NT2/D1 (cell line): ENCODE data around the gene SPATA20.

Experiments
- DNase-seq: peaks from one replicate; pipeline ENCODE4 v3.0.0-alpha.2; 2011; ENCODE audit warnings: low read depth, low spot score
- H3K27me3 ChIP-seq: 2 replicates; pipeline ENCODE4 v1.6.0; 2011; ENCODE audit warnings: mild to moderate bottlenecking; ENCODE audit not compliant: insufficient read length, insufficient read depth
- H3K36me3 ChIP-seq: 2 replicates; pipeline ENCODE4 v1.6.1; 2011; ENCODE audit warnings: mild to moderate bottlenecking, low read length, mixed read lengths; ENCODE audit not compliant: insufficient read depth, insufficient read length
- H3K4me1 ChIP-seq: 2 replicates; pipeline ENCODE4 v1.5.1; 2011; ENCODE audit not compliant: insufficient read depth, insufficient read length
- H3K4me3 ChIP-seq: 2 replicates; pipeline ENCODE4 v1.5.1; 2011; ENCODE audit warnings: low read depth; ENCODE audit not compliant: insufficient read length
- H3K9ac ChIP-seq: 2 replicates; pipeline ENCODE4 v1.6.0; 2011; ENCODE audit warnings: low read depth; ENCODE audit not compliant: insufficient read length
- H3K9me3 ChIP-seq: 2 replicates; pipeline ENCODE4 v1.5.1; 2011; ENCODE audit warnings: mild to moderate bottlenecking, low read length; ENCODE audit not compliant: insufficient read depth
- SUZ12 ChIP-seq: IDR thresholded peaks from 2 replicates; pipeline ENCODE4 v1.6.1; 2011; ENCODE audit not compliant: insufficient read length, insufficient read depth; ENCODE audit errors: extremely low read depth
- YY1 ChIP-seq: IDR thresholded peaks from 2 replicates; pipeline ENCODE4 v1.6.1; 2011; ENCODE audit not compliant: insufficient read length, insufficient read depth
- ZNF274 ChIP-seq: IDR thresholded peaks from 2 replicates; pipeline ENCODE4 v1.6.1; 2011; ENCODE audit warnings: mild to moderate bottlenecking, low read depth, low read length

SPATA20 gene

DNA sequence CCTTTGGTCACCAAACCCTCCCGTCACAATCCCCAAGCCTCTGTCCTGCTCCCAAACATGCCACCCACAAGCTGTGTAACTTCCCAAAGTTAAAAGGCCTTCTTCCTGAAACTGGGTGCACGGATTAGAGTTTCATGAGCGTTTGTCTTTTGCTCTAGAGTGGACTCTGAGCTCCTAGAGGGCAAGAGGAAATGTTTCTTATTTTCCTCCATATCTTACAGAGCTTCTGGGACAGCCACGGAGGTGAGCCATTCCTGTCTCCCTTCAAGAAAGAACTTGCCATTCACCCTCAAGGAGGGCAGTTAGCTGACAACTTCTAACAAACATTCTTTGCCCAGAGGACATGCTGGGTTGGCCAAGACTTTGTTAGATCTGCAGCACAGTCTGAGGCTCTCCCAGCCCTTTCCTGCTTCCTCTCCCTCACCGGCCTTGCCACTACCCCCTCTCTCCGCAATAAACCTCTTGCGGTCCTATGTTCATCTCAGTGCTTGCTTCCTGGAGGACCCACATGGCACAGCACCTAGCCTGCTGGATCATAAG lies 41.3 kb upstream of the SPATA20 start:
- H3K4me3 ChIP-seq = no peak overlapping the region
- peaks cover 13% of the 10 kb centered on the region for H3K4me1 ChIP-seq
- TF ChIP-seq ZNF274 (no peak), YY1 (no peak), SUZ12 (no peak)
- H3K9ac ChIP-seq = no peak overlapping the region
- H3K27me3 ChIP-seq = peaks cover 5% of the 10 kb centered on the region
- no peaks in the 10 kb centered on the region for H3K36me3 ChIP-seq
- DNase-seq = no peak
- no peaks in the 10 kb centered on the region for H3K9me3 ChIP-seq

DNA sequence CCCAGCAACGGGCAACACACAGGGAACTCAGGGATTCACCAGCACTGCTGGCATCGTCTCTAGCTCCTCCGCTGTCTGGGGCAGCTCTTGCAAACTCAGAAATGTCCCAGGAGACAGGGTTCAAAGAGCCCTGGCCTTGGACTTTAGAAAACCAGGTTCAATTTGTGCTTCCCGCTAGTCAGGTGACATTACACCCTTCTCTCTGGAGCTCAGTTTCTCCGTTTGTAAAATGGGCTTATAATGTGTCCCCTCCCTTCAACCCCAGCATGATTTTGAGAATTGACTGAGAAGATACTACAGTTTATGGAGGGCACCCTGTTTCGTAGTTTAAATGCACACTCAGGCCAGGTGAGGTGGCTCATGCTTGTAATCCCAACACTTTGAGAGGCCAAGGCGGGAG lies 40.7 kb upstream of the SPATA20 start:
- DNase-seq = no peak
- Histone ChIP-seq H3K27me3 (peaks cover 5% of the 10 kb centered on the region), H3K36me3 (no peaks in the 10 kb centered on the region), H3K4me3 (no peak overlapping the region), H3K9ac (no peak overlapping the region), H3K9me3 (no peaks in the 10 kb centered on the region), H3K4me1 (peaks cover 13% of the 10 kb centered on the region)
- TF ChIP-seq ZNF274 (no peak), YY1 (no peak)

DNA sequence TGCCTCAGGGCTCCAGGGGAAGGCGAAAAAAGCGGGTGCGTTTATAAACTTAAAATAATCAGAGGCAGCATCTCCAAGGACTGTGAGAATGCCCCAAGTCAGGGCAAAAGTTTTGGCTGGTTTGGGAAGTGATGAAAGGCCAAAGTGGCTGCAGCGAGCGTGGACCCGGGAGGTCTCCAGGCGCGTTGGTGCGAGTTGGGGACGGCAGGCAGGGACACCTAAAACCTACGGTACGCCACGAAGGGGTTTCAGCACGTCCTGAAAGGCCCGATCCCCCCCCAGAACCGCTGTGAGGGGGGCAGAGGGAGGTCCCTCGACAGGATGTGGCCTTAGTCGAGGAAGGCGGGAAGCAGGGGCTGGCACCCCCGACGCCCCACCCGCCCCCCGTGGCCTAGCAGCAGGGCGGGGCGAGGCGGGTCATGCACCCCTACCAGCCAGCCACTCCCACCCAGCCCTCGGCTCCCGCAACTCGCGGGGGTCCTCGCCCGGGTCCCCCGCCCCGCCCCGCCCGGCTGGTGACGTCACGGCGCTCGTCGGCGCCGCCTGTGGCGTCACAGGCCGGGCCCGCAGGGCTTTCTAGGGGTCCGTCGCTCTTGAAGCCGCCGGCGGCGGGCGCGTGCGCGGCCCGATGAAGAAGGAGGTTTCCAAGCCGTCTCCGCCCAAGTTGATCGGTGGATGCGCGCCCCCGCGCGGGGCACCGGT lies 39.0 kb upstream of the SPATA20 start, which contains the start of gene MYCBPAP:
Gene MYCBPAP, plus strand, starts transcription at position 569 of the 702 bp plus-strand sequence. CDS start 236 bp downstream, outside the sequence.
- peaks cover 5% of the 10 kb centered on the region for H3K27me3 ChIP-seq

DNA sequence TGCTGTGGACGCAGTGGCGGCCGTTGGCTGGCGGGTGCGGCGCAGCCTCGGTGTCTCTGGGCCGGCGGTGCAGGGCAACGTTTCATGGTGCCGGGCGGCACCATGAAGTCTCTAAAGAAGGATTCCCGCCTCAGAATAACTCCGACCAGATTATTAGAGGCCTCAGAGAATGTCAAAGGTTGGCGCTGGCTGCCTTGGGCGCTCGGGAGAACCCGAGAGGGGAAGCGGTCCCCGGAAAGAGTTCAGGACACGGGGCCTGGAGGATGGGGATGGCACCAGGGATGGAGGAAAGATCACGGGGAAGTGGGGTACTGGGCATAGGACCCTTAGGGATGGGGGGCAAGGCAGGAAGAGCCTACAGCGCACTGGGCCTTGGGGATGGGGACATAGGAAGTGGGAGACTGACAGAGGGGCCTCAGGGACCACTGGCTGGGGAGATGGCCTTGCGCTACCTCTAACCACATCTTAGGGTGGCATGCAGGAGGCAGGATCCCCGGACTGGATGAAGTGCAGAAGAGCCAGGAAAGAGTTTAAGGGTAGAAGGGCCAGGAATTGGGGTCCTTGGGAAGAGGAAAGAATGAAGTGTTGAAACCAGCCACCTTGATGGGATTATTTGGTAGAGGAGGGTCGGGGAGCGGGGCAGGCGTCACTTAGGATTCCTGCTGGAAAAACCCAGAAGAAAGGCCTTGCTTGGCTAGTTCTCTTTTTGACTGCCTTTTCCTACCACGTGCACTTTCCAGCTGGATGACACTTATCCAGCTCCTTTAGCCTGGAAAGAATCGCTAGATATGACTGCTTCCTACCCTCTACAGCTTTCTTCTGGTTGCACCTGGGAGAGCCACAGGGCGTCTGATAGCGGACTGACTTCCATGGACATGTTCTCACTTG lies 38.2 kb upstream of the SPATA20 start:
- no peak for DNase-seq
- Histone ChIP-seq H3K27me3 (peaks cover 5% of the 10 kb centered on the region), H3K4me1 (peaks cover 10% of the 10 kb centered on the region), H3K36me3 (no peaks in the 10 kb centered on the region), H3K9me3 (no peaks in the 10 kb centered on the region), H3K9ac (peak overlapping the region; percentile 79), H3K4me3 (peak overlapping the region; percentile 53)
- no peak for TF ChIP-seq SUZ12
- TF ChIP-seq ZNF274 = no peak
- TF ChIP-seq YY1 = no peak

More for the DNA sequence above, 39.0 kb upstream of the SPATA20 start, which contains the start of gene MYCBPAP:
- Histone ChIP-seq H3K9me3 (no peaks in the 10 kb centered on the region), H3K9ac (peak within 1 kb of the TSS; percentile 79), H3K4me1 (peaks cover 10% of the 10 kb centered on the region), H3K4me3 (peak within 1 kb of the TSS; percentile 53), H3K36me3 (no peaks in the 10 kb centered on the region)
- no peak for DNase-seq
- TF ChIP-seq SUZ12 (no peak), YY1 (no peak), ZNF274 (no peak)

DNA sequence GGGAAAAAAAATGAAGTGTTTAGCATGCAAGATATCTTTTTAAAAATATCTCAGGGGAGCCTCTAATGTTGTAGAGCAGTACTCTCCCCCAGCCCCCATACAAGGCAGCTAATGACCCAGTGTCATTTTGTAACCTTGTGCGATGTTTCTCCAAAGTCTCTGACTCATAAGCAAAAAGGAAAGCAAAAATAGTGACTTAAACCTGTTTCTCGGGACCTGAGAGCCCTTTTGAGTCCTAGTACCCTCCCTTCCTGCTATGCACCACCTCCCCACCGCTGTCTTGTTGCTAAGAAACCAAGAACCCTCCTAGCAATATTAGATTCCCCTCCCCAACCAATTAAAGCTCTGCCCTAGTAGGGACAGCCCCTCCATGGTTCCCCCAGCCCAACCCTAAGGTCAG lies 35.9 kb upstream of the SPATA20 start:
- no peaks in the 10 kb centered on the region for H3K36me3 ChIP-seq
- H3K9ac ChIP-seq = no peak overlapping the region
- no peaks in the 10 kb centered on the region for H3K9me3 ChIP-seq
- TF ChIP-seq ZNF274 (no peak), YY1 (no peak), SUZ12 (no peak)
- H3K27me3 ChIP-seq = peaks cover 5% of the 10 kb centered on the region
- H3K4me3 ChIP-seq = no peak overlapping the region
- H3K4me1 ChIP-seq = peaks cover 12% of the 10 kb centered on the region
- DNase-seq = no peak

DNA sequence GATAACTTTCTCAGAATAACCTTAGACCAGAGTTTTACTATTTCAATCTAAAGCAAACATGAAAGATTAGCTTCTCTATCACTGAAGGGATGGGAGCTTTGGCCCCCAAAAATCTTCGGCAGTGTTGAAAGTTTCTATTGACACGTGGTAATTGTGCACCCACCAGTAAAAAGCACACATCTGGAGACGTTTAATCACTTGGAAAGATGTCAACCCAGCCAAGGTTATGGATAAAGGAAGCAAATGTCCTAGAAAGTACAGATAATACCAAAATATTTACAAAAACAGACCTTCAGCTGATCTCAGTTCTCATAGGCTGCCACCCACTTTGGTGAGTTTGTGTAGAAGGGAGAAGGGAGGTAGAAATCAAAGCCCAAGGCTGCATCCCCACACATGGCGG lies 33.5 kb upstream of the SPATA20 start:
- no peaks in the 10 kb centered on the region for H3K9me3 ChIP-seq
- no peak for DNase-seq
- H3K4me3 ChIP-seq = no peak overlapping the region
- peaks cover 4% of the 10 kb centered on the region for H3K27me3 ChIP-seq
- no peaks in the 10 kb centered on the region for H3K36me3 ChIP-seq
- no peak for TF ChIP-seq ZNF274
- no peak for TF ChIP-seq YY1
- no peak for TF ChIP-seq SUZ12
- no peak overlapping the region for H3K9ac ChIP-seq
- peaks cover 17% of the 10 kb centered on the region for H3K4me1 ChIP-seq

DNA sequence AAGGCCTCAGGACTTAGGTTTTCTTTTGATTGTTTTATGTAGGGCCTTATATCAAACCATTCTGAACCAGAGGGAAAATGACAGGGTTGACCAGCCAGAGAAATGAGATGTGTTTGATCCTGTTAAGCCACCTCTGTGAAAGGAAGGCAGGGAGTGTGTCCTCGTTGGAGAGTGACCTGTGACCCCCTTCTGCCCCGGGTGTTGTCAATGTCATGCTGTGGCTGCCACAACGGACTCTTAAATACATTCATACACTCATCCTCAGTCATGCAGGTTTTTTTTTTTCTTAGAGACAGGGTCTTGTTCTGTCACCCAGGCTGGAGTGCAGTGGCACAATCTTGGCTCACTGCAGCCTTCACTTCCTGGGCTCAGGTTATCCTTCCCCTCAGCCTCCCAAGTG lies 32.6 kb upstream of the SPATA20 start:
- no peak for DNase-seq
- Histone ChIP-seq H3K27me3 (no peaks in the 10 kb centered on the region), H3K4me1 (peaks cover 12% of the 10 kb centered on the region), H3K4me3 (no peak overlapping the region), H3K9me3 (no peaks in the 10 kb centered on the region), H3K36me3 (no peaks in the 10 kb centered on the region), H3K9ac (no peak overlapping the region)
- no peak for TF ChIP-seq SUZ12
- TF ChIP-seq YY1 = no peak
- no peak for TF ChIP-seq ZNF274
